ENCODE results near the gene CDH7.
A peak's percentile ranks its signal among the peaks of the same experiment; 100 is the strongest.

Gene CDH7, protein sequence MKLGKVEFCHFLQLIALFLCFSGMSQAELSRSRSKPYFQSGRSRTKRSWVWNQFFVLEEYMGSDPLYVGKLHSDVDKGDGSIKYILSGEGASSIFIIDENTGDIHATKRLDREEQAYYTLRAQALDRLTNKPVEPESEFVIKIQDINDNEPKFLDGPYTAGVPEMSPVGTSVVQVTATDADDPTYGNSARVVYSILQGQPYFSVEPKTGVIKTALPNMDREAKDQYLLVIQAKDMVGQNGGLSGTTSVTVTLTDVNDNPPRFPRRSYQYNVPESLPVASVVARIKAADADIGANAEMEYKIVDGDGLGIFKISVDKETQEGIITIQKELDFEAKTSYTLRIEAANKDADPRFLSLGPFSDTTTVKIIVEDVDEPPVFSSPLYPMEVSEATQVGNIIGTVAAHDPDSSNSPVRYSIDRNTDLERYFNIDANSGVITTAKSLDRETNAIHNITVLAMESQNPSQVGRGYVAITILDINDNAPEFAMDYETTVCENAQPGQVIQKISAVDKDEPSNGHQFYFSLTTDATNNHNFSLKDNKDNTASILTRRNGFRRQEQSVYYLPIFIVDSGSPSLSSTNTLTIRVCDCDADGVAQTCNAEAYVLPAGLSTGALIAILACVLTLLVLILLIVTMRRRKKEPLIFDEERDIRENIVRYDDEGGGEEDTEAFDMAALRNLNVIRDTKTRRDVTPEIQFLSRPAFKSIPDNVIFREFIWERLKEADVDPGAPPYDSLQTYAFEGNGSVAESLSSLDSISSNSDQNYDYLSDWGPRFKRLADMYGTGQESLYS

DNA sequence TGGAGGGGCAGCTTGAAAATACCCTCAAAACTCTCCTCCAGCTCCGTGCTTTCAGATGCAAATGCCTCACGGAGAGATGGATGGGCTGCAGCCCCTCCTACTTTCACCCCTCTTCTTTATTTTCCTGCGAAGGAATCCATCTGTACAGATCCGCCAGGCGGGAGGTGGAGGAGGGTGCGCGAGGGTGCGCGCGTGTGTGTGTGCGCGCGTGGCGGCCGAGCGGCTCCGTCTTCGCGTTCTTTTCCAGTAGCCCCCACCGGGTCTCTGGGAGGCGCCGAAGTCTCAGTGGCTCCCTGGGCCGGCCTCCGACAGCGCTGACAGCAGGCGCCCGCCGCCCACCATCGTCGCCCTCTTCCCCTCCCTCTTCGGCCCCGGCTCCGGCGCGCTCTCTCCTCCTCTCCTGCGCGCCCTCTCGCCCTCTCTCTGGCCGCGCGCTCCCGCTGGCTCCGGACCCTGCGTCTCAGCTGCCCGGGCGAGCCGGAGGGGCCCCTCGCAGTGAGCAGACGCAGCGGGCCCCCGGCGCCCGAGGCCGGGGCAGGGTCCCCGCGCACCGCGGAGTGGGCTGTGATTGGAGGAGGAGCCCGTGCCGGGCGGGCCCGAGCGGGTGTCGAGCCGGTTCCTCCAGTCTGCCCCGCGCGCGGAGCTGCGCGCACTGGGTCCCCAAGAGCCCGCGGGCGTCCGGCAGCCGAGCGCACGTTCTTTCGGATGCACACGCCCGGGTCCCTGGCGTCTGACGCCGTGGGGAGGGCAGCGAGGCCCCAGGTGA is at the start of gene CDH7:
TSS of gene CDH7 (plus strand) at position 624 of the 766 bp plus-strand sequence. CDS start 11,831 bp downstream, outside the sequence.
- no peak for DNase-seq (ENCODE audit: low read depth in 2 of 2)

DNA sequence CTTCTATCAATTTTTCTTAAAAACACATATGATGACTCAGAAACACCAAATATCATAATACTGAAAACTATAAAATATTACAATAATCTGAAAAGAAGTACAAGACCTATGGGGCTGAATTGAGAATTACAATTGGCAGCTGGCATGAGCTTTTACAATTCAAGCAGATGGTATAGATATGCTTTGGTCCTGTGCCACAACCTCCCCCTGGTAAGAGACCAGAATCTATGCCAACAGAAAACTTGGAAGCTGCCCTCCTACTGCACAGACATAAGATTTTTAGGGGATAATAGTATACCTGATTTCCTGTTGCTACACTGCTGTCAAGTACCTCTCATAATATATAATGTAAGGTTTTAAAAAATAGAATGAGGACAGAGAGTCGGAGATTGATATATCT is 46.8 kb upstream of the CDH7 start:
- no peak for DNase-seq (ENCODE audit: low read depth in 2 of 2)

DNA sequence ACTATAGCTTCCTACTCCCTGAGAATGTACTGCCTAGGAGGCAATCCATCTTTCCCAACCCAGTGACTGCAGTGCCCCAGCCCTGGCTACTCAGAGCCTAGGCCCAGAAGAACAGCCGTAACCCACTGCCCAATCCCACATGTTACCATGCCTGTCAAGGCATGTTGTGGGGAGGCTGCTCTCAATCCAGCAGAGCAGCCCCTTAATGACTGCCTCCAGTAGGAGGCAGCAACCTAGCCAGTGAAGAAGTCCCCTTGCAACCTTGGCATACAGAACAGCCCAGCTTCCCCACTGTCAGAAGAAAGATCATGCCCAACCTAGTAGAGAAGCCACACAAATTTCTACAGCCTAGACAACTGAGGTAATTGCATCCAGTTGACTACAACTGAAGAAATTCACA is 44.2 kb upstream of the CDH7 start:
- no peak for DNase-seq (ENCODE audit: low read depth in 2 of 2)

DNA sequence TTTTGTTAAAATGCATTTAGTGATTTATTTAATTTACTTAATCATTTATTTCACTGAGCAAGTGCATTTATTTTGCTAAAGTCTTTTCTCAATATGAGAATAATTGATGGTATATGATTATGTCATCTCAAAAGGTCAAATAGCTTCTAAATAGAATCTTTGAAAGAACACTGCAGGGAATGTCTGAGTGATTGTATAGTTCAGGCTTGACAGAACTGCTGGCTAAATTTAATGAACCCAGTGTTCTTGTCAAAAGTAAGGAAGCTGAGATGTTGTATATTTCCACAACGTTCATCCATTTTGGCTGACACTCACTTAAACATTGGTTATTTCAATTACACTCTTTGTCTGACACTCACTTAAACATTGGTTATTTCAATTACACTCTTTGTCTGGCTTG is 39.3 kb upstream of the CDH7 start:
- DNase-seq (ENCODE audit: low read depth in 2 of 2) = no peak

DNA sequence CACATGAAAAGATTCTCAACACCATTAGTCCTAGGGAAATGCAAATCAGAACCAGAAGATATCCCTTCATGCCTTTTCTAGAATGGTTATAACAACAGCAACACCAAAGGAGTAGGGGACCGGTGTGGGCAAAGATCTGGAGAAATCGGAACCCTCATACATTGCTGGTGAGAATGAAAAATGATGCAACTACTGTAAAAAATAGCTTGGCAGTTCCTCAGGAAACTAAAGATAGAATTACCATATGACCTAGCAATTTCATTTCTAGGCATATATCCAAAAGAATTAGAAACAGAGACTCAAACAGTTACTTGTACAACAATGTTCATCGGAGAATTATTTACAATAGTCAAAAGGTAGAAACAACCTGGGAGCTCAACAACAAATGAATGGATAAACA is 29.2 kb upstream of the CDH7 start:
- DNase-seq (ENCODE audit: low read depth in 2 of 2) = peak; percentile 1

DNA sequence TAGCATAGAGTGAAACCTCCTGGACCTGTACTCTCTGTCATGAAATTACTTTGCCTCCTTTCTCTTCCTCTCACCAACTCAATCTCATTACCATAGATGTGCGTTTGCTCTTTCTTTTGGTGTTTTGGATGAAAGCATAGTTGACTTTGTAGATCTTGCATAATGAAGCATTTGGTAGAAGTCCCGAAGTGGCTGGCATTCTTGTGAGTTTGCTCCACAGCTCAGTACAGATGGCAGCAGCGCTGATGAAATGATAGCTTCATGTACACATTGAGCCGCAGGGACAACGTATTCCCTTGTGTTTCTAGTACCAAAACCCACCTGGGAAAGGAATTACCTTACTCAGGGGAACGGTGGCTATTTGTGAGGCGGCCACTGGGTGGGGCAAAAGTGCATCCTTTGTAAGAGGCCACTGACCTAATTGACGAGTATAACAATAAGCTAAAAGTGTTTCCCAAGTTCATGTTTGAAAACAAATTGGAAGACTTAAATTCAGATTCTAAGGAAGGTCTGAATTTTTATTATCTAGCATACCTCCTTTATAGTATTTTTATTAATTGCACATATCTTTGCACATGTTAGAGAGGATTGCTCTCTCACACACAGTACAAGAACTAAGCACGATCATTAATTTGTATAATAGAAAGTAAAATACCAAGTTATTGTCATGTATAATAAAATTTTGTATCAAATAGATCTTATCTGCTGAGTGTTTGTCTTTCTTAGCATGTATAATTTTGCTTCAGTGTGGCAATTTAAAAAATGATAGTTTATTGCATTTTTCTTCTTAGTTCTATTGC is 25.4 kb upstream of the CDH7 start:
- no peak for DNase-seq (ENCODE audit: low read depth in 2 of 2)

DNA sequence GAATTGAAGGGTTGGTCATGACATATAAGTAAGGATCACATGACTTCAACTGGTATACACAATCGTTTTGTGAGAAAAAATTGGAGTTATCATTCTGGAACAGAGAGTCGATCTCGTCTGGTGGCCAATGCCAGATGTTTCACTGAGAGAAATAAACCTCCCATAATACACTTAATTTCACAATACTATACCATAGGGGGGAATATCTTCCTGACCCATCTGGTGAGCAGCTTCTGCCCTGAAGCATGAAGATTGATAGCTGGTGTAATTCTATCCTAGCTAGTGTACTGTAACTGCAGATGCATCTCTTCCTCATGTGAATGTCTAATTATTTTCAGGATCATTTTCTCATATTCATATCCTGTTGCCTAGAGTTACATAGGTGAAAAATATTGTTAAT is 15.7 kb upstream of the CDH7 start:
- no peak for DNase-seq (ENCODE audit: low read depth in 2 of 2)

DNA sequence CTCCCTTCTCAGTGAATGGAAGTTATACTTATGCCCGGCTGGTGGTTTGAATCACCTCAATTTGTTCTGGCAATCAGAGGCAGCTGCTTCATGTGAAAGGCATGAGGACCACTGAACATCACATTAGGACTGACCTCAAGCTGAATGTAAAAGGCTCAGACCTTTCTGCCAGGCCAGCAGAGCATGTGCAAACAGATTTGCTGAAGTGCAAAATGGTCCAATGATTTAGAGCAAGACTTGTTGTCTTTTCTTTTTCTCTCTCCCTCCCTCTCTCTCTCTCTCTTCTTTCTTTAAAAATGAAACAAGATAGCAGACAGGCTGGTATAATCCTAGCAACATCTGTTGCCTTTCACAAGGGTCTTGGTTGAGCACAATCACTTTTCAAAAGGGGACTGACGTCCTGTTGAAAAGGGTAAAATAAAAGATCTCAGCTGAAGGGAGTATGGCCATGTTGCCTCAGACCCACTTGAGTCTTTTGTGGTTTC is 13.3 kb upstream of the CDH7 start:
- no peak for DNase-seq (ENCODE audit: low read depth in 2 of 2)

DNA sequence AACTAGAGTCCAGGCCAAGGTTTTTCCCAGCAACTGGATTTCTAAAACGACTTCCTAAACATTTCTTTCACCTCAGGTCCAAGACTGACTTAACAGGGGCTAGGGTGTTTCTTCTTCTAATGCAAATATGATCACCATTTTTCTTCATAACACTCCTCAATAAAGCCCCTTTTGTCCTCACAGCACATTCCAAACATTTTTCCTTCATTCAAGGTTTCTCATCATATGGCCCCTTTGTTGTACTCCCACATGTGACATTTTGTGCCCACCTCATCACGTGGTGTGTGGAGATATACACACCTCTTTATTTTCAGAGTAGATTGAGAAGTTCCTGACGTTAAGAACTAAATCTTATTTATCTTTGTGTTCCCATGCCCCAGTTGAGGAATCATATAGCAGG is 3.9 kb upstream of the CDH7 start:
- DNase-seq (ENCODE audit: low read depth in 2 of 2) = no peak

DNA sequence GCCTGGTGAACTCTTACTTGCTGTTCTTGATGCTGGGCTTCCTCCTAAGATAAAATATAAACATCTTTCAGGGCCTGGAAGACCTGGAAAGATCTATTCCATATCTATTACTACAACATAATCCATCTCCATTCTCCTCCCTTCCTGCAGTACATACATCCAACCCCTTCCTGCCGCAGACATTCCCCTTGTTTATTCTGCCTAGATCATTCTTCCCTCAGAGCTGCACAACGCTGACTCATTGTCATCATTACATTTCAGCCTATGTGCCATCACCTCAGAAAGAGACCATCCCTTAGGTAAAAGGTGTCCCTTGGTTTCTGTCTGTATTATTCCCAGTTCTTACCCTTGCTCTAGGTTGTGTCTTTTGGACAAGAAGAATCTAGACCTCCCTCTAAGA is 2.5 kb upstream of the CDH7 start:
- DNase-seq (ENCODE audit: low read depth in 2 of 2) = no peak

DNA sequence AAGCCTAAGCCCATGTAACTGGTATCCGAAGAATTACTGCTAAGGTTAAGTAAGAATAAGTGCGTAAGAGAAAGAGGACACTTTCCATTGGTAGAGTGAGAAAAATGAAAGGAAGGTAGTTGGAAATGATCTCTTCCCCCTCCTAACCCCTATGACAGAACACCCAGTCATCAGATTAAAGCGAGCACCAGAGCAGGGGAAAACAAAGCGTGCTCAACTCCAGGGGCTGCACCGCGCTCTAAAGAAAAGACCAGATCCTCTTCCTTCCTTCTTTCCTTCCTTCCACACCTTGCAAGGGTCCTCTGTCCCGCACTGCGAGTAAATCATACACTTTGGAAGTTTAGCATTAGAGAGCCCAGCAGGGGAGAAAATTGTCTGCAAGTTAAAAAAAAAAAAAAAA is 971 bp upstream of the CDH7 start:
- no peak for DNase-seq (ENCODE audit: low read depth in 2 of 2)

DNA sequence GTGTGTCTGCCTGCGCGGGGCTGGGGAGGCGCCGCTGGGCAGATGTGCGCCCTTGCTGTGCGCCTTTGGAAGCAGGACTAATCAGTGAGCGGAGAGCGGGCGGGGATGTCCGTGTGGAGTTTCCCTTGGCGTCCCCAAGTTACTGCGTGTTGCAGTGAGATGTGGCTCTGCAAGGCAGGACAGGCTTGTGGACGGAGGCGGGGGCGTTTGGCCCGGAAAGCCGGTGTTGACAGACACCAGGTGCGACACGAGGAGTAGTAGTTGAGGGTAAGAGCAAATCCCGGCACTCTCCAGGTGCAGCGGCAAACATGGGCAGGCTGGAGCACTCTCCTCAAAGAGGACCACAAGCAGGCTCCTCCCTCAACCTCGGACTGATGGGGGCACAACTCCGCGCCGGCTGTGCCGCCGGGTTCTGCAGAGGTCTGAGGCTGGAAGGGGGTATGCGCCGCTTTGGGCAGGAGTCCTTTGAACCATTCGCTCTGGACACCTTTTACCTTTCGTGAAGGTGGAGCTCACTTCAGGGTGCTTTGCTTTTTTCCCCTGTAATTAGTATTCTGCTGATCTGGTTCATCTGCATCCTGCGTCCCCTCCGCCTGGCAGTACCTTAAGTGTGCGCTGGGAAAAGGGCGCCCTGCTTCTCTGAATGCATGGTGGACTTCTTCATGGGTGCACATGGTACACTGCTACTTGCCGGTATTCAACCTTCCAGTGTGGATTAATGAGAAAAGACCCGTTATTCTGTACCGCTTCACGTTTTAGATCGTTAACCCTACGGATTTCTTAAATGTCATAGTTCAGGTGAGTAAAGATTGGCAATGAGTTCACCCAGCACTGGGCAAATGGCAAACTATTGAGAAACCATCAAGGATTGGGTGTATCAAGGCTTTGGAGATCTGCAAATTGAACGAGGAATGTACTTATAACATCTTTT is 608 bp downstream of the CDH7 start:
- DNase-seq (ENCODE audit: low read depth in 2 of 2) = no peak

DNA sequence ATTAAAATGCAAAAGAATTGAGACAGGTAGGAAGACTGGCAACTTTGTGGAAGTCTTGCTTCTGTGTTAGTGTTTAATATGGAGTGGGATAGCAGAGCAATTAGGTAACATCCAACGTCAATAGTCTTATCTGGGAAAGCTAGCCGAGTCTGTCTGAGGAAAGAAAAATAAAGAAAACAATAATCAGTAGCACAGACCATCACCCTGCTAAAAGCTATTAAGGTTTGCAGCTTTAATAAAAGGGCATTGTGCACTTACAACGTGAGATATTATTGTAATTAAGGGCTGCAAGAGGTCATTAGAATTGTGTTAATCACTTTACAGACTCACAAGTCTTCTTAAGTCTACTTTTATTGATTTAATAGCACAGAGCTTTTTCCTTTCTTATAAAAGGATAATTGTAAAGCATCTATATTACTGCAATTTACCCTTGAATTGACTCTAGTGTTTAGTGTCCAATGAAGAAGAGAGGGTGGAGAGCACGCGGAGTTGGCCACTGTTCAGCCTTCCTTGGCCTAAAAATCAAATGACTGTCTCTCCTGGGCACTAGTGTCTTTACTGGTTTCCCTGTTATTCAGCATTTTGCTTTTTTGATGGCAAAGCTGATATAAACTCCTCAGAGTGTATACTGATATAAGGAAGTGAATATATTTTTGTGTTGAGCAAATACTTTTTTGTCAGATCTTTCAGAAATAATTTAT is 2.0 kb downstream of the CDH7 start:
- DNase-seq (ENCODE audit: low read depth in 2 of 2) = no peak

DNA sequence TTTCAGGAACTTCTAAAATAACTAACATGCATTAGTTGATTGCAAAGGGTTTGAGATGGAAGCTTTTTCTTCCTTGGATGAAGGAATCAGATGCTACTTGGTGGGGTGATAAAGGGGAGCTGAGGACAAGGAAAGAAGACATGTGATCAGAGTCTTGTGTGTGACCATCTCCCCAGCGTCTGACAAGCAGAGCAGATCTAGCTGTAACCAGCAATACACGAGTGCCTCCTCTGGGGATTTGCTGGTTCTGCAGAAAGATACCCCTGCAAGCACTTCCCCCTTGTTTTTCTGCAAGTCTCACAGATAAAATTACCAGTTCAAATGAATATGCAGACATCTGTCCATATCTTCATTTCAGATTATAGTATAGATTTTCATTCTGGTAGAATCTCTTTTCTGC is 2.7 kb downstream of the CDH7 start:
- peak in 1 of 2 experiments; percentile 10 for DNase-seq (ENCODE audit: low read depth in 2 of 2)

DNA sequence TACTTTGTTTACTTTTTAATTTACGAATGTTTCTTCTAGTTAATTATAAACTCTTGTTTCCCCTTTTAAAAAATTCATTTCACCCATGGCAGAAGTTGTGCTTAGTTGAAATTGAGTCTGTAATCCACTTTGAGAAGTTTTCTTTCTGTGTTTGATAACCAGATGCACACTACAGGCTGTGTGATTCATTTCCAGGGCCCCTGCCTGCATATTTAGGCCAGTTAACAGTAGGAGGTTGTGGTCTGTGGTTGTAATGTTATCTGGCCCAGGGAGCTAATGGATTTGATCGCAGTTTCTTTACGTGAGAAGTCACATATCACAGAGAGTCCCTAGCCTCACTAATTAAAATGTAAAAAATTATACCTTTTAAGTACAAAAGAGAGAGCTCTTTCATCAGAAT is 3.3 kb downstream of the CDH7 start:
- peak; percentile 49 to 53 for DNase-seq (ENCODE audit: low read depth in 2 of 2)

DNA sequence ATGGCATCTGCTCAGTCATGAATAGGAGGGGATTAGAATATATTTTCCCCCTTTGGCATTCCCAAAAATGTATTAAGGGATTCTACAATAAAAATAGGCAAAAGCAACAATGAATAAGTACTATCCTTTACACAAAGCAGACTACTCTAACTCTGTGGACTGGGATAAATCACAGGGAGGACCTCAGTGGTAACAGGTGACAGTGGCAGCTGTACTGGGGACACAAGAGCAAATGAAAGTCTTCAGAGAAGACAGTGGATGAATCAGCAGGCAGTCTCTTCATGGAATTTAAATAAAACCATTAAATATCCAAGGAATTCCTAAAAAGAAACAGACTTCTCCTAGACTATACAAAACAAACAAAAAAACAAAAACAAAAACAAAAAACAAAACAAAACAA is 4.8 kb downstream of the CDH7 start:
- DNase-seq (ENCODE audit: low read depth in 2 of 2) = no peak

DNA sequence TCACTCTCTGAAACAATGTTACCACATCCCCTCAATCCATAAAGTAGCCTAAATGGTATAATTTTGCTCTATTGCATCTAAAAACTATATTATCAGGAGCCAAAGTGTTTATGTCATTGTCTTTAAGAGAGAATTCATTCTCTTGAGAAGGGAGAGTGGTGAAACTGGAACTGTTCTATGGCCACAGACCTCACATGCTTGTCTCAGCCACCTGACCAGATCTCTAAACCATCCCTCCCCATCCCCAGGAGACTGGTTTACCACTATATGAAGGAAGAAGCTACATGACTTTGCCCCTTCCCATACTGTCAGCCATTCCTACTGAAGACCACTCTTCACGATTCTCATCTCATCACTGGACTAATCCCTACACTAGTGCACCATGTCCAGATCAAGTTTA is 9.6 kb downstream of the CDH7 start:
- no peak for DNase-seq (ENCODE audit: low read depth in 2 of 2)

DNA sequence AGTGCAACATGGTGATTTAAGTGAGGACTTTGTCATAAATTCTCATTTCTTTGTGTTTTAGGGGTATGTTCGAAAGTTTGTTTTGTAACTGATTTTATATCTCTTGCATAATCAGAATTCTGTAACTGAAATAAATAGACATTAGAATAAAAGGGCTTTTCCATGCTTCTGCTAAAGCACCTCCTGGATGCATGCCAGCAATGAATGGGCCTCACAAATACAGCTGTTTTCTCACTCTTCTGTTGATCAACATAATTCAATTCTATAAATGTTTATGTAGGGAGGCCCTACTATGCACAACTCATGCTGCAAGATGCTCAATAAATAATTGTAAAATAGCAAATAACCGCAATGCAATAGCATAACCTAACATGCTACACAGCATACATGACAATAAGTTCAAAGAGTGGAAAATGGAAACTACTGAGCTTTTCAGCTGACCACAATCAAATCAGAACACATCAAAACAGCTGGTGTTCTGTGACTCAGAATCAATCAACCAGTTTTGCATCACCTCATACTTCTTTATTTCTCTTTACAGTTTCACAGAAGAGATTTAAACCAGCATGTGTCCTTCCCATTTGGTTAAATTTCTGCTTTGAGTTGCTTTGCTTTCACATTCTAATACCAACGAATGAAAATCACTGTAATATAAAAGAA is 11.0 kb downstream of the CDH7 start:
- DNase-seq (ENCODE audit: low read depth in 2 of 2) = no peak

DNA sequence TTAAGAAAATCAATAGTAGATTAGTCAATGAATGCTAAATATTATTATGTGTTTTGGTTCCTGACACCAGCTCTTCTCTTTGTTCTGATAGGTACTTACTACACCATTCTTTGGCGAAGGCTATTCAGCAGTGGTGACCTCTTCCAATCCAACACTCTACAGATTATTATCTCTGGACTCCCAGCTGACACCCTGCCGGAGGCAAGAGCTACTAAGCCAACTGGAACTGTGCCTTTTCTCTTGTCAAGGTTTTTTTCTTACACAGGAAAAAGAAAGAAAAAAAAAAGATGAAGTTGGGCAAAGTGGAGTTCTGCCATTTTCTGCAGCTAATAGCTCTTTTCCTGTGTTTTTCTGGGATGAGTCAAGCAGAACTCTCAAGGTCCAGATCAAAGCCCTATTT is 11.7 kb downstream of the CDH7 start:
- DNase-seq (ENCODE audit: low read depth in 2 of 2) = no peak
